ENCODE results near the gene FAM20C. TPM values are rescaled to one million over a fixed set of nuclear protein-coding genes. Genes with fewer than 3 reads are reported as not detected.

FAM20C gene
- total and polyA plus RNA-seq, 4 donors, result 17.3 to 86.9 (median 45.9) TPM

DNA sequence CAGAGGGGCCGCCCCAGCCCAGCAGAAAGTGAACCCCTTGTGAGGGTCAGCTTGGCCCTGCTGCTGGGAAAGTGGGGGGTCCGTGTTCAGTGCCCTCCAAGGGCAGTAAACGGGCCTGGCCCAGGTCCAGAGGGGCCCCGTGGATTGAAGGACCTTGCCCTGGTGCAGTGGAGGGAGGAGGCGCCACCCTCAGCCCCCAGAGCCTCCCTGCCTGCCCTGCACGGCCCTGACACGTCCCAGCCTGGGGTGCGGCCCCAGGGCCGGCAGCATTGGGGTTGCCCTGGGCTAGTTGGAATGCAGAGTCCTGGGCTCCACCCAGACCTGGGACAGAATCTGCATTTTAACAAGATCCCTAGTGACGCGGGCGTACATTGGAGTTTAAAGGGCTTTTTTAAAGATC lies 54.8 kb downstream of the FAM20C start:
- no peak for ATAC-seq (ENCODE audit: insufficient read depth, low FRiP score)
- Histone ChIP-seq H3K27ac (ENCODE audit: low read depth in 1 of 2, low read length in 1 of 2) (no peak overlapping the region), H3K27me3 (ENCODE audit: control insufficient read depth in 3 of 3, insufficient read depth in 3 of 3, low read length in 2 of 3) (no peaks in the 10 kb centered on the region), H3K36me3 (ENCODE audit: control insufficient read depth in 4 of 4, insufficient read depth in 4 of 4, low read length in 4 of 4) (peaks cover 0 to 42% (median 10%) of the 10 kb centered on the region in 4 donors), H3K4me1 (ENCODE audit: control insufficient read depth in 5 of 5, insufficient read depth in 5 of 5, low read length in 5 of 5) (no peaks in the 10 kb centered on the region), H3K4me3 (no peak overlapping the region), H3K9me3 (ENCODE audit: control insufficient read depth in 4 of 4, insufficient read depth in 3 of 4, low read length in 3 of 4) (no peaks in the 10 kb centered on the region), H3K9ac (ENCODE audit: insufficient read depth in 1 of 2, low read length in 2 of 2) (no peak overlapping the region)
- WGBS, 2 donors, result 88% methylated on average over 12 of the region's 12 CpGs
- DNase-seq, result no peak
- TF ChIP-seq, protein P1, sequence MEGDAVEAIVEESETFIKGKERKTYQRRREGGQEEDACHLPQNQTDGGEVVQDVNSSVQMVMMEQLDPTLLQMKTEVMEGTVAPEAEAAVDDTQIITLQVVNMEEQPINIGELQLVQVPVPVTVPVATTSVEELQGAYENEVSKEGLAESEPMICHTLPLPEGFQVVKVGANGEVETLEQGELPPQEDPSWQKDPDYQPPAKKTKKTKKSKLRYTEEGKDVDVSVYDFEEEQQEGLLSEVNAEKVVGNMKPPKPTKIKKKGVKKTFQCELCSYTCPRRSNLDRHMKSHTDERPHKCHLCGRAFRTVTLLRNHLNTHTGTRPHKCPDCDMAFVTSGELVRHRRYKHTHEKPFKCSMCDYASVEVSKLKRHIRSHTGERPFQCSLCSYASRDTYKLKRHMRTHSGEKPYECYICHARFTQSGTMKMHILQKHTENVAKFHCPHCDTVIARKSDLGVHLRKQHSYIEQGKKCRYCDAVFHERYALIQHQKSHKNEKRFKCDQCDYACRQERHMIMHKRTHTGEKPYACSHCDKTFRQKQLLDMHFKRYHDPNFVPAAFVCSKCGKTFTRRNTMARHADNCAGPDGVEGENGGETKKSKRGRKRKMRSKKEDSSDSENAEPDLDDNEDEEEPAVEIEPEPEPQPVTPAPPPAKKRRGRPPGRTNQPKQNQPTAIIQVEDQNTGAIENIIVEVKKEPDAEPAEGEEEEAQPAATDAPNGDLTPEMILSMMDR (IDR thresholded peaks at IDR 0.05; ENCODE audit: control extremely low read depth, extremely low read depth), result no peak

DNA sequence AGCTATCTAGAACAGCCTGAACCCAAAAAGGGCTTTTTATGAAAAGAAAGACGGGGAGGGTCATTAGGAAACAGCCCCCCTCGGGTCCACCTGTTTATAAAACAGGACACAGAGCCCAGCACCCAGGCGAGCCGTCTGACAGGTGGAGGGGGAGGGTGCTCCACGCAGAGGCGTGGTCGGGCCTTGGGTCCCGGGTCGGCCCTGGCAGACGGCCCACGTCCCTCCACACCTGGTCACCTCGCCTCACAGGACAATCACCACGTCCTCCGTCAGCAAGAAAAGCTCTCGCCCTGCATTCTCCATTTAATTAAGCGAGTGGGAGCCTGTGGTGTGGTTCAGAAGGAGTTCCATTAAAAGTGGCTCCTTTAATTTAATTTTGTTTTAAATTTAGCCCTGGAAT lies 55.3 kb downstream of the FAM20C start:
- Histone ChIP-seq H3K27me3 (ENCODE audit: control insufficient read depth in 3 of 3, insufficient read depth in 3 of 3, low read length in 2 of 3) (no peaks in the 10 kb centered on the region), H3K4me1 (ENCODE audit: control insufficient read depth in 5 of 5, insufficient read depth in 5 of 5, low read length in 5 of 5) (no peaks in the 10 kb centered on the region), H3K36me3 (ENCODE audit: control insufficient read depth in 4 of 4, insufficient read depth in 4 of 4, low read length in 4 of 4) (peaks cover 0 to 46% (median 10%) of the 10 kb centered on the region in 4 donors), H3K9me3 (ENCODE audit: control insufficient read depth in 4 of 4, insufficient read depth in 3 of 4, low read length in 3 of 4) (no peaks in the 10 kb centered on the region), H3K4me3 (no peak overlapping the region), H3K9ac (ENCODE audit: insufficient read depth in 1 of 2, low read length in 2 of 2) (no peak overlapping the region), H3K27ac (ENCODE audit: low read depth in 1 of 2, low read length in 1 of 2) (no peak overlapping the region)
- no peak for ATAC-seq (ENCODE audit: insufficient read depth, low FRiP score)
- 86 to 91% methylated on average over 16 of the region's 16 CpGs for WGBS, 2 donors
- TF ChIP-seq, protein P1 (IDR thresholded peaks at IDR 0.05; ENCODE audit: control extremely low read depth, extremely low read depth), result no peak
- DNase-seq, result no peak

DNA sequence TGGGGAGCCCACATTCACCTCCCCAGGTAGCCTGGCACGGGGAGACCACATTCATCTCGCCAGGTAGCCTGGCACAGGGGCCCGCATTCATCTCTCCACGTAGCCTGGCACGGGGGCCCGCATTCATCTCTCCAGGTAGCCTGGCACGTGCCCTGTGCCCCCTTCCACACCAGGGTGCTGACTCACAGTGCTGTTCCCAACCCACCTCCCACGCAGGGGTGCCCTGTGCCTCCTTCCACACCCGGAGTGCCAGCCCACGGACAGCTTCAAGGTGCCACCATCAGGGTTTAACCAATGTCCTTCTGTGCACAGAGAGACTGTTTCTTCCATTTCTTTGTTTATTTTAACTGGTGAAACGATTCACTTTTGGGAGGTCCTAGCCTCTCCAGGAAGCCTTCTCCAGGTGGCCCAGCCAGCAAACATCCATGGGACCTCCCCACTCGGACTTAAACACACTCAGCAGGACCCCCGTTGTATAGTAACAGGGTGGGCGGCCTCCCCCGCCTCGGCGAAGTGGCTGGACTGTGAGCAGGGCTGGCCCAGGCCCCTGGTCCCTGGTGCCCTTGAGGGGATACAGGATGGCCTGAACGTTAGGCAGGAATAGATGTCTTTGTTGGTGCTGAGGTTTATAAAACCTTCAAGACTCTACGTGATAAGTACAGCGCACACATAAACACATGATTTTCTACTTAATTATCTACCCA lies 56.5 kb downstream of the FAM20C start:
- 91 to 93% methylated on average over 17 to 20 of the region's 20 CpGs for WGBS, 2 donors

More for the DNA sequence above, 56.5 kb downstream of the FAM20C start:
- H3K9ac ChIP-seq (ENCODE audit: insufficient read depth in 1 of 2, low read length in 2 of 2), result no peak overlapping the region
- H3K4me1 ChIP-seq (ENCODE audit: control insufficient read depth in 5 of 5, insufficient read depth in 5 of 5, low read length in 5 of 5), result no peaks in the 10 kb centered on the region
- H3K27ac ChIP-seq (ENCODE audit: low read depth in 1 of 2, low read length in 1 of 2), result no peak overlapping the region
- H3K36me3 ChIP-seq (ENCODE audit: control insufficient read depth in 4 of 4, insufficient read depth in 4 of 4, low read length in 4 of 4), result peaks cover 2 to 53% (median 10%) of the 10 kb centered on the region in 4 donors
- H3K27me3 ChIP-seq (ENCODE audit: control insufficient read depth in 3 of 3, insufficient read depth in 3 of 3, low read length in 2 of 3), result no peaks in the 10 kb centered on the region
- no peaks in the 10 kb centered on the region for H3K9me3 ChIP-seq (ENCODE audit: control insufficient read depth in 4 of 4, insufficient read depth in 3 of 4, low read length in 3 of 4)
- no peak overlapping the region for H3K4me3 ChIP-seq
- ATAC-seq (ENCODE audit: insufficient read depth, low FRiP score) (no peak), DNase-seq (no peak)
- TF ChIP-seq, protein P1 (IDR thresholded peaks at IDR 0.05; ENCODE audit: control extremely low read depth, extremely low read depth), result no peak
